ENCODE data around the gene CPNE7. TPM values are rescaled to one million over a fixed set of nuclear protein-coding genes. Genes with fewer than 3 reads are reported as not detected.
"Not testable (repeated sequence)": the region's sequence is repeated elsewhere in the genome, so short reads cannot be mapped to it uniquely, and the experiment has no call there.

The CPNE7 gene
- total and polyA plus RNA-seq, 5 experiments from 2014 or later = 0.23 to 0.53 TPM; not detected in 3

DNA sequence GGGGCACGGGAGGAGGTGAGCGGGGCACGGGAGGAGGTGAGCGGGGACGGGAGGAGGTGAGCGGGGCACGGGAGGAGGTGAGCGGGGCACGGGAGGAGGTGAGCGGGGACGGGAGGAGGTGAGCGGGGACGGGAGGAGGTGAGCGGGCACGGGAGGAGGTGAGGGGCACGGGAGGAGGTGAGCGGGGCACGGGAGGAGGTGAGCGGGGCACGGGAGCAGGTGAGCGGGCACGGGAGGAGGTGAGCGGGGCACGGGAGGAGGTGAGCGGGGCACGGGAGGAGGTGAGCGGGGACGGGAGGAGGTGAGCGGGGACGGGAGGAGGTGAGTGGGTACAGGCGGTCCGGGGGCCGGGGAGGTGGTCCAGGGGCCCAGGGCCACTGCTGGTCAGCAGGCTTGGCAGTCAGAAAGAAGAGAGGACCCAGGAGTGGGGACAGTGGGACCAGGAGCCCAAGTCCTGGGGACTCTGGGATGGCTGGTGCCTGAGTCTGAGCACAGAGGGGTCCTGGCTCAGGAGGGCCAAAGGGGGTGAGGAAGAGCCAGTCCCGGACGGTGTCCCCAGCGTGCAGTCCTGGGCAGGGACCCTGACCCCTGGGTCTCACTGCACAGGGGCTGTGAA, 4.5 kb upstream of the CPNE7 start:
- H3K9me3 Mint-ChIP-seq, H3K27ac Mint-ChIP-seq, ATAC-seq, POLR2A ChIA-PET, H3K36me3 Mint-ChIP-seq, DNase-seq, H3K4me3 Mint-ChIP-seq: not testable (repeated sequence)
- Mint-ChIP-seq H3K27me3 (peaks cover 0 to 27% (median 9%) of the 10 kb centered on the region in 5 donors), H3K4me1 (peaks cover 11 to 22% (median 21%) of the 10 kb centered on the region in 4 donors)

DNA sequence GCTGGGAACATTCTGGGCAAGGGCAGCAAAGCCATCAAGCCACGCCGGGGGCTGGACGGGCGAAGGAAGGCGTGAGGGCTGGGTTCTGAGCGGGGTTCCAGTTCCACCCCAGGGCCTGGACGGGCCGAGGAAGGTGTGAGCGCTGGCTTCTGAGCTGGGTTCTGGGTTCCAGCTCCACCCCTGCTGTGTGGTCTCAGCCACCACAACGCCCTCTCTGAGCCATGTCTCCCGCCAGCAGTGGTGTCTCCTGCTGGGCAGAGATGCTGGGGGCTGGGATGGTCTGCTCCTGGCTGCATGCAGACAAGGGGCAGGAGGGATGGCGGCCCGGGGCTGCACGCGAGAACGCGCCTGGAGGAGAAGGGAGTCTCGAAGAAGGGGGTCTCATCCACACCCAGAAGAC, 3.9 kb upstream of the CPNE7 start:
- peaks cover 0 to 27% (median 9%) of the 10 kb centered on the region in 5 donors for H3K27me3 Mint-ChIP-seq
- H3K4me1 Mint-ChIP-seq = peaks cover 11 to 18% (median 17%) of the 10 kb centered on the region in 4 donors
- H3K9me3 Mint-ChIP-seq = no peaks in the 10 kb centered on the region
- POLR2A ChIA-PET = no interaction called here
- H3K27ac Mint-ChIP-seq = no peak overlapping the region
- ATAC-seq (no peak), DNase-seq (no peak)
- H3K36me3 Mint-ChIP-seq = no peaks in the 10 kb centered on the region
- peak overlapping the region in 3 of 10 donors; percentile 10 to 66 (median 36) for H3K4me3 Mint-ChIP-seq

DNA sequence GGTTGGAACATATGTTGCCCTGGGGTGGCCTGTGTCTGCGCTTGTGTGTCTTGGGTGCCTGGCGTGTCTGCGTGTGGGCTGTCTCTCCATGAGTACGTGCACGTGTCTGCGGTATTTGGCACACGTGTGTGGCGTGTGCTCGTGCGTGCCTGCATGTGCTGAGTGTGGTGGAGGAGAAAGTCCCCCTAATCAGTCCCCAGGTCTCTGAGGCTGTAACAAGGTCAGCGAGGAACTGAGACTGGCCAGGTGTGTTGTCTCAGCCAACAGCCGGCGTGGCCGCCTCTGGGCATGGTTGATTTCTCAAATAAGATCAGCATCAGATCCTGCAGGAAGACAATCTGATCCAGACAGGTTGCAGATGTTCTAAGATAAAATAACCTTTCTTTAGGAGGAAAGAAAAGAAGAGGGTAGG, 3.5 kb upstream of the CPNE7 start:
- DNase-seq = no peak
- H3K4me1 Mint-ChIP-seq = peaks cover 11 to 18% (median 17%) of the 10 kb centered on the region in 4 donors
- ATAC-seq = peak in 1 of 2 donors; percentile 19
- peak overlapping the region in 5 of 10 donors; percentile 35 to 75 (median 68) for H3K27ac Mint-ChIP-seq
- no peaks in the 10 kb centered on the region for H3K9me3 Mint-ChIP-seq
- H3K27me3 Mint-ChIP-seq = peaks cover 0 to 27% (median 9%) of the 10 kb centered on the region in 5 donors
- no peaks in the 10 kb centered on the region for H3K36me3 Mint-ChIP-seq
- POLR2A ChIA-PET = no interaction called here
- peak overlapping the region in 4 of 10 donors; percentile 33 to 41 (median 36) for H3K4me3 Mint-ChIP-seq

DNA sequence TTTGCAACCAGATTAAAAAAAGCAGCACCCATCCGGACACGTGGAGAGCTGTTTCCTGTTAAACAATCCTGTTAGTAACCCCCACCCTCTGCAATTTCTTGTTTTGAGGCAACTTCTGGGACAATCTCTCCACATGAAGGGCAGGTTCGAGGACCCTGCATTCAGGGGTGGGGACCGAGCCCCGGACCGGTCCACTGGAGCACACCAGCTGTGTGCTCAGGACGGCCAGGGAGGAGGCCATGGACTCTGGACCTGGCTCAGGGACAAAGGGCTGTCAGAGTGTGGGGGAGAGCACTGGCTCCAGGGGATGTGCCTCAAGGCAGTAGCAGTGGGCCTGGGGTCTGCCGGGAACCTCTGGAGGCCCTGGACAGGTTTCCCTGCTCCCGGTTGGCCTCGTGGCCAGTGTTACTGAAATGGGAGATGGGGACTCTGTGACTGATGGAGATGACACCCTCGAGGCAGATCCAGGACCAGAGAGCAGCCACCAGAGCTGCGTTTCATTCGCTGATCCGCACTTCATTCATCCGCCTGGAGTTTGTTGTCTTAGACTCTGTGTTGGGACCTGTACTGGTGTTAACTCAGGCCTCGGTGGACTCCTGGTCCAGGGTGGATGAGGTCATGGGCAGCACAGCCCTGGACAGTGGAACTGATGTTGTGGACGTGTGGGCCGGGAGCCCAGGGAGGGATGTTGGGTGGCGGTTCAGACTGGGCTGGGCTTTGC, 2.9 kb upstream of the CPNE7 start:
- Mint-ChIP-seq H3K4me3 (peak overlapping the region in 7 of 10 donors; percentile 9 to 65 (median 40)), H3K27ac (peak overlapping the region in 3 of 10 donors; percentile 35 to 75 (median 74)), H3K36me3 (no peaks in the 10 kb centered on the region), H3K9me3 (no peaks in the 10 kb centered on the region), H3K27me3 (peaks cover 1 to 27% (median 9%) of the 10 kb centered on the region in 5 donors), H3K4me1 (peaks cover 9 to 18% (median 16%) of the 10 kb centered on the region in 4 donors)
- ATAC-seq (no peak), DNase-seq (no peak)
- POLR2A ChIA-PET = interaction anchor here (0.6 kb wide), 1 partner anchor 247 kb away, joined by 3 read pairs; no protein-coding TSS in a partner anchor

DNA sequence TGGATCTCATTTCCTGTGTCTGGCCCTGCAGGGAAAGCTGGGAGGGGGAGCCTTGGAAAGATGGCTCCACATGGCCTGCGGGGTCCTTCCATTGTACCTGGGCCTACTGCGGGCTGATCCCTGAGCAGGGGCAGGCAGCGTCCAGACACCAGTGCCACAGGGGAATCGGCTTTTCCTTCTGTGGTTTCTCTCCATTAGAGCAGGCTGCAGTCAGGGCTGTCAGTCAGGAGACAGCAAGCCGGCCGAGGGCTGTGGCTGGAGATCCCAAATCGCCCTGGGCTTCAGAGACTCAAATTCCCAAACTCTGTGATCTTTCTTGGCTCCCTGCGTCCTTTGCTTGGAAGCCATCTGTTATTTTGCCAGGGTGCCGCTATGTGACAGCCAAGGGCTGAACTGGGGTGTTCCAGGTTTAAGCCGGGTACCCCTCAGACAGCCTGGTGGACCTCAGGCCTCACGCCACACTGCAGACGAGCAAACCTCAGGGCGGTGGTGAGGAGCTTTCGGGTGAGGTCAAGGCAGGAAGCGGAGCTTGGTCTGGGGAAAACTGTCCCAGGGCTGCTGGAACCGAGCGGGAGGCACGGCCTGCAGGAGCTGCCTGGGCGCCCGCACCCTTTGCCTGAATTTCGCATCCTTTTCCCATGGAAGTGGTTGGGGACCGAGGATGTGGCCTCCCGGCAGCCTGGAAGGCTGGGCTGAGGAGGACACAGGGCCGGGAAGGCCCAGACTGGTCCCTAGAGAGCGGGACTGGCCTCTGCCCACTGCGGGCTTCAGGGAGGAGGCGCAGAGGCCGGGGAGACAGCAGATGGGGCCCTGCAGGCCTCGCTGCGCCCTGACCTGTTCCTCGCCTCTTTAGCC, 1.5 kb upstream of the CPNE7 start:
- Mint-ChIP-seq H3K9me3 (no peaks in the 10 kb centered on the region), H3K4me1 (peaks cover 9 to 18% (median 14%) of the 10 kb centered on the region in 4 donors), H3K36me3 (no peaks in the 10 kb centered on the region), H3K4me3 (peak overlapping the region in 7 of 10 donors; percentile 19 to 71 (median 58)), H3K27ac (peak overlapping the region in 1 of 10 donors; percentile 5), H3K27me3 (peaks cover 3 to 27% (median 9%) of the 10 kb centered on the region in 5 donors)
- ATAC-seq (no peak), DNase-seq (no peak)
- POLR2A ChIA-PET = no interaction called here

DNA sequence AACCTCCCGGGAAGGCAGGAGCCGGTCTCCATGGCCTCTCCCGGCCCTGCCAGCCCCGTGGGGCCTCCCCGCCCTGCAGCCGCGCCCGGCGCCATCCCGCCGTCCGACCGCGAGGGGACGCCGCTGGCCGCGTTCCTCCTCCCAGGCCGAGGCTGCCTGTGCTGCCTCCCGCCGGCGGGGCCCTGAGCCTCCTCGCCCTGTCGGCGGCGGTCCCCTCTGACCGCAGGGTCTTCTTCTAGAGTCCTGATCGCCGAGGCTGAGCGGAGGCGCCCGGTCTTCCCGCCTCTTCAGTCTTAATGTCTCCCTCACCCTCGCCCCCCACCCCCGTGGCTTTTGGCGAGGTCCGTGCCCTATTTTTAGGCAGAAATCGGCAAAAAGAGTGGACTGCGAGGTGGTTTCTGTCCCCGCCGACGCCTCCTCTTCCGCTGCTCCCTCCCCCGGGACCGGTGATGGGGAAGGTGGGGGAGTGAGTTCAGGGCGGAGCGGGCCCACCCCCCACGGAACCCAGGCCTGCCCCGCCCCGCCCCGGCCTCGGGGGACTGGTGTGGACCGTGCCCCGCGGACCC, 794 bp upstream of the CPNE7 start:
- Mint-ChIP-seq H3K36me3 (no peaks in the 10 kb centered on the region), H3K9me3 (no peaks in the 10 kb centered on the region), H3K4me3 (peak overlapping the region; percentile 48 to 72 (median 64)), H3K27ac (peak overlapping the region in 1 of 10 donors; percentile 25), H3K4me1 (peaks cover 9 to 18% (median 14%) of the 10 kb centered on the region in 4 donors), H3K27me3 (peaks cover 3 to 27% (median 9%) of the 10 kb centered on the region in 5 donors)
- POLR2A ChIA-PET = interaction anchor here (1.1 to 1.5 kb wide), 2 partner anchors 9 to 13 kb away, joined by 3 to 9 read pairs; no protein-coding TSS in a partner anchor
- DNase-seq (peak in 5 of 10 donors; percentile 30 to 39 (median 34)), ATAC-seq (peak; percentile 59 to 74)

DNA sequence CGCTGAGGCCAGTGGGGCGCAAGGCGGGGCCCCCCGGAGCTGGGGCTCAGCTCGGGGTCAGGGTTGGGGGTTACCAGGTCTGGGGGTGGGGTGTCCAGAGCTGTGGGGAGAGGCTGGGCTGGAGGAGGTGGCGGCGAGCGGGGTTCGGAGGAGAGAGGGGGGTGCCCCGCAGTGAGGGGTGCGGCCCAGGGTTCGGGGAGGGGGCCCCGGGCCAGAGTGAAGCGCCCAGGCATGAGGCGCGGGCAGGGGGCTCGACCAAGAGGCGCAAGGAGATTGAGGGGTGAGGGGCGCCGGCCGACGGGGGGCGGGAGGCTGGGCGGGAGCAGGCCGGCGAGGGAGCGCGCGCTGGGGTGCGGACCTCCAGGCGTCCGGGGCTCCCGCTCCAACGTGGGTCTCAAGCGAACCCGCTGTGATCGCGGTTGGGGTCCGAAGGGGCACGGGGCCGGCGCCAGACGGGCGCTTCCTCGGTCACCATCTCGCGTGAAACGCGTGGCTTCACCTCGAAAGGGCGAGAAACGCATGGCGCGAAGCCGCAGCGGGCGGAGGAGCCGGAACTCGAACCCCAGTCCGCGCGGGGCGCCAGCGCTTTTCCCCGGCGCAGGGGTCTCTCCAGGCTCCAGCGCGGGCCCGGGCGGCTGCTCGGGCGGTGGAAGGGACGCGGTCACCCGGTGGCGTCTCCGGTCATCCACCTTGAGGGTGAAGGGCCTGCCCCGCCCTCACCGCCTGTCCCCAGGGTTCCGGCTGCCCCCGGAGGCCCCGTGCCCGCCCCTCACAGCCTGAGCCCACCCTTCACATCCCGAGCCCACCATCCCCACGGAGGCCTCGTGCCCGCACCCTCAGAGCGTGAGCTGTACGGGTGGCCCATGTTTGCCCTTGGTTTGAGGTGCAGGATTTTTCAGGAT, 846 bp downstream of the CPNE7 start:
- H3K27ac Mint-ChIP-seq = no peak overlapping the region
- H3K36me3 Mint-ChIP-seq = no peaks in the 10 kb centered on the region
- peaks cover 9 to 18% (median 13%) of the 10 kb centered on the region in 4 donors for H3K4me1 Mint-ChIP-seq
- DNase-seq = no peak
- H3K27me3 Mint-ChIP-seq = peaks cover 3 to 26% (median 9%) of the 10 kb centered on the region in 5 donors
- H3K9me3 Mint-ChIP-seq = no peaks in the 10 kb centered on the region
- no peak for ATAC-seq
- H3K4me3 Mint-ChIP-seq = no peak overlapping the region
- POLR2A ChIA-PET = interaction anchor here (0.6 to 1.5 kb wide), 2 partner anchors 11 to 209 kb away, joined by 7 to 9 read pairs; no protein-coding TSS in a partner anchor

DNA sequence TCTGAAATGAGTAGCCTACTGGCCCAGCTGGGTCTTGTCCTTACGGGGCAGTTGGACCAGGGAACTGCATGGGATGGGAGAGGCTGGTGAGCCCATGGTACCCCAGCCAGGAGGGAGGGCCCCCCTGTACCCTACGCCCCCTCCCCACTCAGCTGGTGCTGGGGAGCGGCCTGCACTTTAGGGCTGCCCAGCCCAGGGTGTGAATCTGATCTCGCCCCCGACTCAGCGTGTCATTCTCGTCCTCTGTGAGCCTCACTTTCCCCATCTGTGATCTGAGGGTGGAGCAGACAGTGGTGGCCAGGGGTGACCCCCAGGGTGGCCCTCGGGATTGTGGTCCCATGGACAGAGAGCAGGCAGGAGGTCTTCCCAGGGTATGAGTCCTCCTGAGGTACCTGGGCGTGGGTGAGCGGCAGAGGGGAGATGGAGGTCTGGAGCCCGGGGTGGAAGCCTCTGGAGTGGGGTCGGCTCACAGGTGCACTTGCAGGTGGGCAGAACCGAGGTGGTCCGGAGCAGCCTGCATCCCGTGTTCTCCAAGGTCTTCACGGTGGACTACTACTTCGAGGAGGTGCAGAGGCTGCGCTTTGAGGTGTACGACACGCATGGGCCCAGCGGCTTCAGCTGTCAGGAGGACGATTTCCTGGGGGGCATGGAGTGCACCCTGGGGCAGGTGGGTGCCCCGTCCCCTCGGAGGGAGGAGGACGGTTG, 1.6 kb downstream of the CPNE7 start:
- Mint-ChIP-seq H3K27ac (peak overlapping the region in 1 of 10 donors; percentile 48), H3K27me3 (peaks cover 3 to 22% (median 9%) of the 10 kb centered on the region in 5 donors), H3K4me1 (peaks cover 3 to 13% (median 7%) of the 10 kb centered on the region in 4 donors), H3K4me3 (peak overlapping the region in 4 of 10 donors; percentile 25 to 71 (median 26)), H3K36me3 (no peaks in the 10 kb centered on the region), H3K9me3 (no peaks in the 10 kb centered on the region)
- POLR2A ChIA-PET = interaction anchor here (0.6 to 0.7 kb wide), 2 partner anchors 13 to 209 kb away, joined by 4 to 7 read pairs; no protein-coding TSS in a partner anchor
- DNase-seq = no peak
- ATAC-seq = no peak

DNA sequence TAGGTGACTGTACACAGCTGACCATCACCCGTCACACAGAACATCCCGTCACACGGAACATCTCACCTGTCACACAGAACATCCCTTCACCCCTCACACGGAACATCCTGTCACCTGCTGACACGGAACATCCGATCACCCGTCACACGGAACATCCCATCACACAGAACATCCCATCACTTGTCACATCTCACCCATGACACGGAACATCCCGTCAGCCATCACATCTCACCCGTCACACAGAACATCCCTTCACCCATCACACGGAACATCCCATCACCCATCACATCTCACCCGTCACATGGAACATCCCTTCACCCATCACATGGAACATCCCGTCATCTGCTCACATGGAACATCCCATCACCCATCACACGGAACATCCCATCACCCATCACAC, 3.8 kb downstream of the CPNE7 start:
- H3K36me3 Mint-ChIP-seq = no peaks in the 10 kb centered on the region
- peaks cover 0 to 7% (median 0%) of the 10 kb centered on the region in 5 donors for H3K27me3 Mint-ChIP-seq
- H3K9me3 Mint-ChIP-seq = no peaks in the 10 kb centered on the region
- DNase-seq (no peak), ATAC-seq (no peak)
- H3K4me1 Mint-ChIP-seq = peaks cover 0 to 2% (median 0%) of the 10 kb centered on the region in 4 donors
- no peak overlapping the region for H3K27ac Mint-ChIP-seq
- POLR2A ChIA-PET = interaction anchor here (0.7 kb wide), 2 partner anchors 145 to 171 kb away, joined by 3 to 4 read pairs; no protein-coding TSS in a partner anchor
- no peak overlapping the region for H3K4me3 Mint-ChIP-seq

DNA sequence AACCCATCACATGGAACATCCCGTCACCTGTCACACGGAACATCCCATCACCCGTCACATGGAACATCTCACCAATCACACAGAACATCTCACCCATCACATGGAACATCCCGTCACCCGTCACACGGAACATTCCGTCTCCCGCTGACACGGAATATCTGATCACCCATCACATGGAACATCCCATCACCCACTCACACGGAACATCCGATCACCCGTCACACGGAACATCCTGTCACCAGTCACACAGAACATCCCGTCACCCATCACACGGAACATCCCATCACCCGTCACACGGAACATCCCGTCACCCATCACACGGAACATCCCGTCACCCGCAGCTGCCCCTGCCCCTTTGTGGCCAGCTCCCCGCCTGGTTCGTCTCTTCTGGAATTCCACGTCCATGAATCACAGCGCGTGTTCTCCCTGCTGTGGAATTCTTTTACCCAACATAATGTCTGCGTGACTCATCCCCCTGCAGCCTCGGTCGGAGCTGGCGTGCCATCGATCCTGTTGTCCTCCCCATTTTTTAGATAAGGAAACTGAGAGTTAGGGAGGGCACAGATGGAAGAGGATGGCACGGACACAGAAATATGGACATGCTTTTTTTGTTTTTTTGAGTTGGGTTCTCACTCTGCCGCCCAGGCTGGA, 5.6 kb downstream of the CPNE7 start:
- no peak overlapping the region for H3K27ac Mint-ChIP-seq
- H3K4me1 Mint-ChIP-seq = no peaks in the 10 kb centered on the region
- DNase-seq (no peak), ATAC-seq (no peak)
- H3K36me3 Mint-ChIP-seq = no peaks in the 10 kb centered on the region
- POLR2A ChIA-PET = no interaction called here
- H3K4me3 Mint-ChIP-seq = no peak overlapping the region
- H3K27me3 Mint-ChIP-seq = peaks cover 0 to 7% (median 0%) of the 10 kb centered on the region in 5 donors
- no peaks in the 10 kb centered on the region for H3K9me3 Mint-ChIP-seq

Data from naive thymus-derived CD8-positive, alpha-beta T cell (primary cell).